ENCODE measurements around the gene GRIK4.

Gene GRIK4

DNA sequence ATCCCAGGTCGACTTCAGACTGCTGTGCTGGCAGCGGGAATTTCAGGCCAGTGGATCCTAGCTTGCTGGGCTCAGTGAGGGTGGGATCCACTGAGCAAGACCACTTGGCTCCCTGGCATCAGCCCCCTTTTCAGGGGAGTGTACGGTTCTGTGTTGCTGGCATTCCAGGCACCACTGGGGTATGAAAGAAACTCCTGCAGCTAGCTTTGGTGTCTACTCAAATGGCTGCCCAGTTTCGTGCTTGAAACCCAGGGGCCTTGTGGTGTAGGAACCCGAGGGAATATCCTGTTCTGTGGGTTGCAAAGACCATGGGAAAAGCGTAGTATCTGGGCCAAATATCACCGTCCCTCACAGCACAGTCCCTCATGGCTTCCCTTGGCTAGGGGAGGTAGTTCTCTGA lies 254.8 kb downstream of the GRIK4 start:
- ATAC-seq (ENCODE audit: low read depth) (no peak), DNase-seq (ENCODE audit: low spot score) (no peak)
- no peaks in the 10 kb centered on the region for H3K36me3 ChIP-seq (ENCODE audit: low read depth)
- TF ChIP-seq, protein P1, sequence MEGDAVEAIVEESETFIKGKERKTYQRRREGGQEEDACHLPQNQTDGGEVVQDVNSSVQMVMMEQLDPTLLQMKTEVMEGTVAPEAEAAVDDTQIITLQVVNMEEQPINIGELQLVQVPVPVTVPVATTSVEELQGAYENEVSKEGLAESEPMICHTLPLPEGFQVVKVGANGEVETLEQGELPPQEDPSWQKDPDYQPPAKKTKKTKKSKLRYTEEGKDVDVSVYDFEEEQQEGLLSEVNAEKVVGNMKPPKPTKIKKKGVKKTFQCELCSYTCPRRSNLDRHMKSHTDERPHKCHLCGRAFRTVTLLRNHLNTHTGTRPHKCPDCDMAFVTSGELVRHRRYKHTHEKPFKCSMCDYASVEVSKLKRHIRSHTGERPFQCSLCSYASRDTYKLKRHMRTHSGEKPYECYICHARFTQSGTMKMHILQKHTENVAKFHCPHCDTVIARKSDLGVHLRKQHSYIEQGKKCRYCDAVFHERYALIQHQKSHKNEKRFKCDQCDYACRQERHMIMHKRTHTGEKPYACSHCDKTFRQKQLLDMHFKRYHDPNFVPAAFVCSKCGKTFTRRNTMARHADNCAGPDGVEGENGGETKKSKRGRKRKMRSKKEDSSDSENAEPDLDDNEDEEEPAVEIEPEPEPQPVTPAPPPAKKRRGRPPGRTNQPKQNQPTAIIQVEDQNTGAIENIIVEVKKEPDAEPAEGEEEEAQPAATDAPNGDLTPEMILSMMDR (IDR thresholded peaks at IDR 0.05; ENCODE audit: poor library complexity, severe bottlenecking) = no peak
- no peak overlapping the region for H3K4me3 ChIP-seq (ENCODE audit: severe bottlenecking)
- no peaks in the 10 kb centered on the region for H3K4me1 ChIP-seq (ENCODE audit: insufficient read depth, poor library complexity, severe bottlenecking)
- H3K27ac ChIP-seq (ENCODE audit: poor library complexity, severe bottlenecking) = no peak overlapping the region
- H3K9me3 ChIP-seq (ENCODE audit: severe bottlenecking) = no peaks in the 10 kb centered on the region
- H3K27me3 ChIP-seq (ENCODE audit: insufficient read depth, poor library complexity, severe bottlenecking) = peaks cover 10% of the 10 kb centered on the region

DNA sequence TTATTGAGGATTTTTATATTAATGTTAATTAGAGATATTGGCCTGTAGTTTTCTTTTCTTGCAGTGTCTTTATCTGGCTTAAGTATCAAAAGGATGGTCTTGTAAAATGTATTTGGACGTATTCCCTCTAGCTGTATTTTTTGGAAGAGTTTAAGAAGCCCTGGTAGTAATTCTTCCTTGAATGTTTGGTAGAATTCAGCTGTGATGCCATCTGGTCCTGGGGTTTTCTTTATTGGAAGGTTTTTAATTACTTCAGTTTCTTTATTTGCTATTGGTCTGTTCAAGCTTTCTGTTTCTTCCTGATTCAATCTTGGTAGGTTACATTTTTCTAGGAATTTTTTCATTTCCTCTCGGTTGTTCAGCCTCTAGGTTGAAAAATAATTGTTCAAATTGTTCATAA lies 257.4 kb downstream of the GRIK4 start:
- no peak overlapping the region for H3K27ac ChIP-seq (ENCODE audit: poor library complexity, severe bottlenecking)
- H3K27me3 ChIP-seq (ENCODE audit: insufficient read depth, poor library complexity, severe bottlenecking) = peaks cover 9% of the 10 kb centered on the region
- H3K4me1 ChIP-seq (ENCODE audit: insufficient read depth, poor library complexity, severe bottlenecking) = no peaks in the 10 kb centered on the region
- ATAC-seq (ENCODE audit: low read depth) (no peak), DNase-seq (ENCODE audit: low spot score) (no peak)
- no peak overlapping the region for H3K4me3 ChIP-seq (ENCODE audit: severe bottlenecking)
- TF ChIP-seq, protein P1 (IDR thresholded peaks at IDR 0.05; ENCODE audit: poor library complexity, severe bottlenecking) = no peak
- no peaks in the 10 kb centered on the region for H3K9me3 ChIP-seq (ENCODE audit: severe bottlenecking)
- no peaks in the 10 kb centered on the region for H3K36me3 ChIP-seq (ENCODE audit: low read depth)

DNA sequence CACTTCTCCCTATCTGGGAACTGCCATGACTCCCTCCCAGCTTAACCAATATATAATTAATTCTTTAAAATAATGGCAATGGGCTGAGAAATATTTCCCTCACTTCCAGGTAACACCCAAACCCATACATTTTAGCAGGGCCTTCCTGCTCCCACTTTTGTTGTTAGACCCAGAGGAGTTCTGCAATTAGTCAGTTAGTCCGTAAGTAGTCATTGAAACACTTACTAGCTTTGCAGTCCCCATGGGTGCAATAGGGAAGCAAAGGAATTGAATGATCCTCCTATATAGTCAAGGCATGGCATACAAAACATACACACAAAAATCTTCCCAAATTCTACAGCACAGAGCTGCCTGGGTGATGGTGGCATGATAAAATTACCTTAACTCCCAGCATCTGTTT lies 258.4 kb downstream of the GRIK4 start:
- no peak for DNase-seq (ENCODE audit: low spot score)
- no peaks in the 10 kb centered on the region for H3K36me3 ChIP-seq (ENCODE audit: low read depth)
- peaks cover 5% of the 10 kb centered on the region for H3K27me3 ChIP-seq (ENCODE audit: insufficient read depth, poor library complexity, severe bottlenecking)
- no peak for ATAC-seq (ENCODE audit: low read depth)
- no peaks in the 10 kb centered on the region for H3K9me3 ChIP-seq (ENCODE audit: severe bottlenecking)
- H3K4me1 ChIP-seq (ENCODE audit: insufficient read depth, poor library complexity, severe bottlenecking) = no peaks in the 10 kb centered on the region
- H3K4me3 ChIP-seq (ENCODE audit: severe bottlenecking) = no peak overlapping the region
- TF ChIP-seq, protein P1 (IDR thresholded peaks at IDR 0.05; ENCODE audit: poor library complexity, severe bottlenecking) = no peak
- H3K27ac ChIP-seq (ENCODE audit: poor library complexity, severe bottlenecking) = no peak overlapping the region

DNA sequence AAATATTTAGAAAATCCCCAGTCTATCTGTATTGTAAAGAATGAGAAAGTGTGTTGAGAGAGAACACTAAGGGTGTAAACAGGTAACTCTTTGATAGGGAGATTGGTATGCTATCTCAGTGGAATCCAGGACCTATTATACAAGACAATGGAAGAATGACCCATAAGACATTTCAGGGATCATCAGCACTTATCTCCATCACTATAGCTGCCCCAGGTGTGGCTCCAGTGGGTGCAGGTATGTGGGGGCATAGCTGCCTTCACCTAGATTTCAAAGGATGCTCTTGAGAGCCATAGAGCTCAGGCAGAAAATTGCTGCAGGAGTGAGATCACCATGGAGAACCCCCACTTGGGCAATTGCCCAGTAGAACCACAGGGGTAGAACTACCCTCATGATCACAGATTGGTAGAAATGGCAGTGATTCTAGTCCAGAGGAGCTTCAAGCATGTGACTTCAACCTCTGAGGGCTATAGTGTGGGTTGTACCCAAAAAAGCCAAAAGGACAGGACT lies 260.1 kb downstream of the GRIK4 start:
- Histone ChIP-seq H3K27me3 (ENCODE audit: insufficient read depth, poor library complexity, severe bottlenecking) (peaks cover 5% of the 10 kb centered on the region), H3K9me3 (ENCODE audit: severe bottlenecking) (no peaks in the 10 kb centered on the region), H3K36me3 (ENCODE audit: low read depth) (no peaks in the 10 kb centered on the region), H3K27ac (ENCODE audit: poor library complexity, severe bottlenecking) (no peak overlapping the region), H3K4me3 (ENCODE audit: severe bottlenecking) (no peak overlapping the region), H3K4me1 (ENCODE audit: insufficient read depth, poor library complexity, severe bottlenecking) (no peaks in the 10 kb centered on the region)
- DNase-seq (ENCODE audit: low spot score) (no peak), ATAC-seq (ENCODE audit: low read depth) (no peak)
- TF ChIP-seq, protein P1 (IDR thresholded peaks at IDR 0.05; ENCODE audit: poor library complexity, severe bottlenecking) = no peak

DNA sequence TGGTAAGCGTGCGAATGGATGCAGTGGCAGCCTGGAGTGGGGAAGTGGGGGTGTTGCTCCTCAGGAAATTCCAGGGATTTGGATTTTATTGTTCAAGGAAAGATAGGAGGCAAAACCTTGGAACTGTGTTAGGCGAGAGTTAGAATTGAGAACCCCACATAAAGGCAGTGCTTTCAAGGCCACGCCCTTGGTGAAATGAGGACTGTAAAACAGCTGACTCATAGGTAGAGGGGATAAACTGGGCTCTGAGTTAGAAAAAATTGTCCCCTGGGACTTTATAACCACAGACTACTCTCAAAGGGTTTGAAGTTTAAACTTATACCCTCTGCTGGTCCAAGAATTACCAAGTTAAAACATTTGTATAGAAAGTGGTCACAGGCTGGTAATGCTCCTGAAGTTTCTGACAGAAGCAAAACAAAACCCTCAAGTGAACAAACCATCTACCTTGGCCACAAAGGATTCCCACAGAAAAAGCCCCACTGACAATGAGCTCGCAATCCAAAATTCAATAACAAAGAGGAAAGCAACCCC lies 262.0 kb downstream of the GRIK4 start:
- no peak for ATAC-seq (ENCODE audit: low read depth)
- DNase-seq (ENCODE audit: low spot score) = no peak

More for the DNA sequence above, 262.0 kb downstream of the GRIK4 start:
- TF ChIP-seq, protein P1 (IDR thresholded peaks at IDR 0.05; ENCODE audit: poor library complexity, severe bottlenecking) = no peak
- H3K36me3 ChIP-seq (ENCODE audit: low read depth) = no peaks in the 10 kb centered on the region
- no peak overlapping the region for H3K4me3 ChIP-seq (ENCODE audit: severe bottlenecking)
- no peak overlapping the region for H3K27ac ChIP-seq (ENCODE audit: poor library complexity, severe bottlenecking)
- H3K27me3 ChIP-seq (ENCODE audit: insufficient read depth, poor library complexity, severe bottlenecking) = no peaks in the 10 kb centered on the region
- no peaks in the 10 kb centered on the region for H3K4me1 ChIP-seq (ENCODE audit: insufficient read depth, poor library complexity, severe bottlenecking)
- H3K9me3 ChIP-seq (ENCODE audit: severe bottlenecking) = no peaks in the 10 kb centered on the region

All from RWPE2 (cell line).